ENCODE measurements around the gene TMPRSS7. TPM values are rescaled to one million over a fixed set of nuclear protein-coding genes. Genes with fewer than 3 reads are reported as not detected.
A peak's percentile ranks its signal among the peaks of the same experiment; 100 is the strongest.

The TMPRSS7 gene
- polyA plus RNA-seq, 3 donors: not detected

GRCh38 chr3:112126511-112126911 is 92.0 kb downstream of the TMPRSS7 start:
- H3K9ac ChIP-seq (ENCODE audit: insufficient read depth, low read length, poor library complexity, severe bottlenecking): no peak overlapping the region
- H3K36me3 Mint-ChIP-seq: no peaks in the 10 kb centered on the region

GRCh38 chr3:112127522-112128494 is 93.3 kb downstream of the TMPRSS7 start:
- Histone ChIP-seq H4K20me1 (ENCODE audit: insufficient read depth, low read length) (no peaks in the 10 kb centered on the region), H3K27me3 (ENCODE audit: control insufficient read depth in 2 of 2, insufficient read depth in 2 of 2, low read length in 2 of 2) (no peaks in the 10 kb centered on the region), H3K36me3 (replicated peaks in 1 of 2; ENCODE audit: control insufficient read depth in 1 of 2, insufficient read depth in 2 of 2, low read length in 2 of 2) (no peaks in the 10 kb centered on the region), H3K4me1 (ENCODE audit: control insufficient read depth in 1 of 2, insufficient read depth in 2 of 2, low read length in 2 of 2) (peaks cover 17 to 38% of the 10 kb centered on the region in 2 donors), H2AFZ (ENCODE audit: insufficient read depth, low read depth, low read length, poor library complexity, severe bottlenecking) (peak overlapping the region; percentile 27), H3K9me3 (replicated peaks in 1 of 2; ENCODE audit: control insufficient read depth in 1 of 2, insufficient read depth in 1 of 2, low read length in 2 of 2) (no peaks in the 10 kb centered on the region), H3K9ac (ENCODE audit: insufficient read depth, low read length, poor library complexity, severe bottlenecking) (no peak overlapping the region), H3K27ac (ENCODE audit: low read depth in 1 of 2, low read length in 2 of 2) (peak overlapping the region in 1 of 2 donors; percentile 27), H3K79me2 (ENCODE audit: insufficient read depth, low read length) (no peaks in the 10 kb centered on the region), H3K4me2 (replicated peaks; ENCODE audit: extremely low read depth, low read length, poor library complexity, severe bottlenecking) (peak overlapping the region; percentile 55), H3K4me3 (replicated peaks in 1 of 3; ENCODE audit: low read depth in 2 of 3, low read length in 3 of 3) (peak overlapping the region in 2 of 3 experiments; percentile 25 to 49)
- Mint-ChIP-seq H3K9me3 (no peaks in the 10 kb centered on the region), H3K4me3 (peak overlapping the region in 1 of 2 donors; percentile 56), H3K27me3 (ENCODE audit: low read depth in 3 of 3) (peaks cover 0 to 2% (median 2%) of the 10 kb centered on the region in 3 donors), H3K36me3 (no peaks in the 10 kb centered on the region), H3K27ac (peak overlapping the region in 1 of 7 donors; percentile 15), H3K4me1 (peaks cover 48% of the 10 kb centered on the region)
- no peak for DNase-seq
- WGBS (ENCODE audit: insufficient coverage): 0% methylated on average over 3 of the region's 10 CpGs
- TF ChIP-seq, protein P1, sequence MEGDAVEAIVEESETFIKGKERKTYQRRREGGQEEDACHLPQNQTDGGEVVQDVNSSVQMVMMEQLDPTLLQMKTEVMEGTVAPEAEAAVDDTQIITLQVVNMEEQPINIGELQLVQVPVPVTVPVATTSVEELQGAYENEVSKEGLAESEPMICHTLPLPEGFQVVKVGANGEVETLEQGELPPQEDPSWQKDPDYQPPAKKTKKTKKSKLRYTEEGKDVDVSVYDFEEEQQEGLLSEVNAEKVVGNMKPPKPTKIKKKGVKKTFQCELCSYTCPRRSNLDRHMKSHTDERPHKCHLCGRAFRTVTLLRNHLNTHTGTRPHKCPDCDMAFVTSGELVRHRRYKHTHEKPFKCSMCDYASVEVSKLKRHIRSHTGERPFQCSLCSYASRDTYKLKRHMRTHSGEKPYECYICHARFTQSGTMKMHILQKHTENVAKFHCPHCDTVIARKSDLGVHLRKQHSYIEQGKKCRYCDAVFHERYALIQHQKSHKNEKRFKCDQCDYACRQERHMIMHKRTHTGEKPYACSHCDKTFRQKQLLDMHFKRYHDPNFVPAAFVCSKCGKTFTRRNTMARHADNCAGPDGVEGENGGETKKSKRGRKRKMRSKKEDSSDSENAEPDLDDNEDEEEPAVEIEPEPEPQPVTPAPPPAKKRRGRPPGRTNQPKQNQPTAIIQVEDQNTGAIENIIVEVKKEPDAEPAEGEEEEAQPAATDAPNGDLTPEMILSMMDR (IDR thresholded peaks at IDR 0.05): no peak
- intact Hi-C loops (cut with micrococcal nuclease): loop anchor here in 1 of 2 donors (5.0 to 10.0 kb wide), 2 partner anchors 177 to 454 kb away; no protein-coding TSS in a partner anchor

More at GRCh38 chr3:112126511-112126911, 92.0 kb downstream of the TMPRSS7 start:
- Histone ChIP-seq H3K79me2 (ENCODE audit: insufficient read depth, low read length) (no peaks in the 10 kb centered on the region), H3K27ac (ENCODE audit: low read depth in 1 of 2, low read length in 2 of 2) (no peak overlapping the region), H3K36me3 (replicated peaks in 1 of 2; ENCODE audit: control insufficient read depth in 1 of 2, insufficient read depth in 2 of 2, low read length in 2 of 2) (no peaks in the 10 kb centered on the region), H4K20me1 (ENCODE audit: insufficient read depth, low read length) (no peaks in the 10 kb centered on the region), H3K9me3 (replicated peaks in 1 of 2; ENCODE audit: control insufficient read depth in 1 of 2, insufficient read depth in 1 of 2, low read length in 2 of 2) (no peaks in the 10 kb centered on the region), H3K4me3 (replicated peaks in 1 of 3; ENCODE audit: low read depth in 2 of 3, low read length in 3 of 3) (no peak overlapping the region), H3K4me2 (replicated peaks; ENCODE audit: extremely low read depth, low read length, poor library complexity, severe bottlenecking) (no peak overlapping the region), H2AFZ (ENCODE audit: insufficient read depth, low read depth, low read length, poor library complexity, severe bottlenecking) (no peak overlapping the region), H3K4me1 (ENCODE audit: control insufficient read depth in 1 of 2, insufficient read depth in 2 of 2, low read length in 2 of 2) (peaks cover 12 to 33% of the 10 kb centered on the region in 2 donors), H3K27me3 (ENCODE audit: control insufficient read depth in 2 of 2, insufficient read depth in 2 of 2, low read length in 2 of 2) (no peaks in the 10 kb centered on the region)
- Mint-ChIP-seq H3K4me3 (peak overlapping the region in 1 of 2 donors; percentile 51), H3K27me3 (ENCODE audit: low read depth in 3 of 3) (peaks cover 0 to 2% (median 2%) of the 10 kb centered on the region in 3 donors), H3K4me1 (peaks cover 45% of the 10 kb centered on the region), H3K9me3 (no peaks in the 10 kb centered on the region), H3K27ac (no peak overlapping the region)
- intact Hi-C loops (cut with micrococcal nuclease): loop anchor here in 1 of 2 donors (5.0 to 10.0 kb wide), 2 partner anchors 178 to 456 kb away; no protein-coding TSS in a partner anchor
- WGBS (ENCODE audit: insufficient coverage): 75% methylated on average over 1 of the region's 1 CpG
- no peak for DNase-seq
- TF ChIP-seq, protein P1 (IDR thresholded peaks at IDR 0.05): no peak

Data from CD14-positive monocyte (primary cell).